ENCODE results near the gene VPREB3. TPM values are rescaled to one million over a fixed set of nuclear protein-coding genes. Genes with fewer than 3 reads are reported as not detected.

VPREB3 gene
- total and polyA plus RNA-seq, 10 of the 15 experiments (the other 5 are each of a cell fraction or from before 2014, with no cell fraction given), result 0.75 to 79.5 (median 23.8) TPM

DNA sequence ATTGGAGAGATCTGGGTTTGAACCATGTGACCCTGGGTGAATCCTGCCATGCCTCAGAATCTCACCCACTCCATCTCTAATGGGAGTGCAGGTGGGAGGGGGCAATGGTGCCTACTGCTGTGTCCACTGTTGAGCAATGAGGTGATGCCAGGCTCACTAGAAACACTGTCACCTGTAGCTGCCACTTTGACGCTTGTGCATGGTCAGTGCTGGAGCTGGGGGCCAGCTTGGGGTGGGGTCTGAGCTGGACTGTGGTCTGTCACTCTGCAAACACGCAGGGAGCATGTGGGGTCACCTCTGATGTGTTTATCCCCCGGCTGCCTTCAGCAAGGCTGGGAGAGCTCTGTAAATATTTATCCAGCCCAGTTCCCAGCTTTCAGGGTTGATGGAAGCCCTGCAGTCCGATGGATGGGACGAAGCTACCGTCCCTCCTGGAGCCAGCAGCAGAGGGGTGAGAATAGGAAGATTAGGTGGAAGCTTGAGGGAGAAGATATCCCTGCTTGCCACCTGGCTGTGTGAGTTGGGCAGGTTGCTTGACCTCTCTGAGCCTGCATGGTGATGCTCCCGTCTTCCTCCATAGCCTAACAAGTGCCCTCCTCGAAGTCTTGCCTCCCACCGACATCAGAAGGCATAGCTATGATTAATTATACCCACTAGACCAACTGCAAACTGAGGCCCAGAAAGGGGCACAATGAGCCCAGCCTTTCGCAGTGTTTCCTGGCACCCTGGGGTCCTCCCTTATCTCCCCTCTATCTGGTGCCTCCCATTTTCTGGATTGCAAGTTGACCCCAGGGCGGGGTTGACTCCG lies 20.1 kb upstream of the VPREB3 start:
- ATAC-seq (no peak), DNase-seq (ENCODE audit: low read depth, low spot score) (no peak), FAIRE-seq (no peak)
- ChIA-PET RAD21 (ENCODE audit: unreplicated experiment) (interaction anchor here (0.7 to 2.9 kb wide), 3 partner anchors 32 to 78 kb away, joined by 3 to 11 read pairs (median 3); no protein-coding TSS in a partner anchor), POLR2A (interaction anchor here (0.8 to 1.6 kb wide), 3 partner anchors 14 to 73 kb away, joined by 3 to 5 read pairs (median 3); no protein-coding TSS in a partner anchor), CTCF (interaction anchor here (0.6 to 2.7 kb wide), 3 partner anchors 71 to 633 kb away, joined by 6 to 14 read pairs (median 14); no protein-coding TSS in a partner anchor), SMC1A (ENCODE audit: uncharacterized antibody, unreplicated experiment) (interaction anchor here (0.9 to 1.9 kb wide), 5 partner anchors 15 to 146 kb away, joined by 3 to 4 read pairs (median 4); no protein-coding TSS in a partner anchor)
- H3K27ac ChIP-seq (ENCODE audit: control insufficient read depth, insufficient read depth), result no peak overlapping the region
- no peak overlapping the region for H3K9ac ChIP-seq (ENCODE audit: control insufficient read depth, insufficient read depth, low read length)
- no peak overlapping the region for H3K4me2 ChIP-seq (ENCODE audit: control insufficient read depth, insufficient read depth)
- TF ChIP-seq, protein P1, sequence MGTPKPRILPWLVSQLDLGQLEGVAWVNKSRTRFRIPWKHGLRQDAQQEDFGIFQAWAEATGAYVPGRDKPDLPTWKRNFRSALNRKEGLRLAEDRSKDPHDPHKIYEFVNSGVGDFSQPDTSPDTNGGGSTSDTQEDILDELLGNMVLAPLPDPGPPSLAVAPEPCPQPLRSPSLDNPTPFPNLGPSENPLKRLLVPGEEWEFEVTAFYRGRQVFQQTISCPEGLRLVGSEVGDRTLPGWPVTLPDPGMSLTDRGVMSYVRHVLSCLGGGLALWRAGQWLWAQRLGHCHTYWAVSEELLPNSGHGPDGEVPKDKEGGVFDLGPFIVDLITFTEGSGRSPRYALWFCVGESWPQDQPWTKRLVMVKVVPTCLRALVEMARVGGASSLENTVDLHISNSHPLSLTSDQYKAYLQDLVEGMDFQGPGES (IDR thresholded peaks at IDR 0.05), result no peak
- TF ChIP-seq RFX5 (IDR thresholded peaks at IDR 0.05; ENCODE audit: low read depth, low read length) (no peak), RCOR1 (conservative IDR thresholded peaks at IDR 0.05; ENCODE audit: low read depth, low read length) (no peak)
- H3K36me3 ChIP-seq (ENCODE audit: control insufficient read depth in 2 of 2, insufficient read depth in 2 of 2, low read length in 1 of 2), result no peaks in the 10 kb centered on the region
- in situ Hi-C loops (cut with MboI), result no loop called here
- peaks cover 8% of the 10 kb centered on the region for H3K4me1 ChIP-seq (ENCODE audit: control insufficient read depth, insufficient read depth, low read length)
- H3K4me3 ChIP-seq, result no peak overlapping the region
- H3K79me2 ChIP-seq (ENCODE audit: control insufficient read depth, insufficient read depth, low read length), result no peaks in the 10 kb centered on the region
- no peaks in the 10 kb centered on the region for H4K20me1 ChIP-seq (ENCODE audit: control insufficient read depth, insufficient read depth)
- no peaks in the 10 kb centered on the region for H3K9me3 ChIP-seq (replicated peaks; ENCODE audit: control insufficient read depth, insufficient read depth, low read length)
- intact Hi-C loops (cut with micrococcal nuclease; ENCODE audit: unreplicated experiment), result no loop called here
- peaks cover 0 to 2% of the 10 kb centered on the region in 2 experiments; a peak in 2 of 4 replicates for H3K27me3 ChIP-seq (replicated peaks in 1 of 2; ENCODE audit: control insufficient read depth in 2 of 2, insufficient read depth in 2 of 2, low read length in 1 of 2)
- 73% methylated on average over 12 of the region's 12 CpGs for WGBS (ENCODE audit: insufficient coverage, insufficient replicate concordance, low lambda C conversion rate, missing lambda C conversion rate)
- no peak overlapping the region for H2AFZ ChIP-seq (ENCODE audit: control insufficient read depth, low read depth, low read length)
- BruUV-seq (replicated peaks), result no TSS peak

Data from GM12878 (cell line).